ENCODE data around the gene MRPL43.
A peak's percentile ranks its signal among the peaks of the same experiment; 100 is the strongest.

The MRPL43 gene

GRCh38 chr10:101000915-101001658, 13.8 kb upstream of the MRPL43 start:
- no peak for DNase-seq

GRCh38 chr10:101000127-101000914, 13.0 kb upstream of the MRPL43 start:
- no peak for DNase-seq

DNA sequence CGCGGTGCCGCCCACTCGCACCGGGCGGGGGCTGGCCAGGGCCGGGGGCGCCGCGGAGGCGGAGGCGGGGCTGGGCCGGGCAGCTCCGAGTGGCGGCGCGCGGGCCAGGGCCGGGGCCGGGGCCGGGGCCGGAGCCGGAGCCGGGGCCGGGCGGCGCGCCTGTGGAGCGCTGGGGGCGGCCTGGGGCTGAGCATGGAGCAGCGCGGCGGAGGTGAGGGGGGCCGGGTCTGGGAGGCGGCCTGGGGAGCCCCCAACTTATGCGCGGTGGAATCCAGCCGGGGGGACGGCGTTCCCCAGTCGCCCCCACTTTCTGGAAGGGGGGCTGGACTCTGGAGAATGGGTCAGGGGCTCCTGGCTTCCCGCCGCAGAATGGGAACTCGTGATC, 12.4 kb upstream of the MRPL43 start, which contains the start of gene LZTS2:
LZTS2 (plus strand) TSS at position 67 of the 385 bp plus-strand sequence. CDS start 2,731 bp downstream, outside the sequence.
- no peak for DNase-seq

GRCh38 chr10:100998991-100999741, 11.9 kb upstream of the MRPL43 start:
- DNase-seq, result peak; percentile 75

- DNase-seq, result peak; percentile 59
Measured at GRCh38 chr10:100998183-100998990, 11.1 kb upstream of the MRPL43 start.

DNA sequence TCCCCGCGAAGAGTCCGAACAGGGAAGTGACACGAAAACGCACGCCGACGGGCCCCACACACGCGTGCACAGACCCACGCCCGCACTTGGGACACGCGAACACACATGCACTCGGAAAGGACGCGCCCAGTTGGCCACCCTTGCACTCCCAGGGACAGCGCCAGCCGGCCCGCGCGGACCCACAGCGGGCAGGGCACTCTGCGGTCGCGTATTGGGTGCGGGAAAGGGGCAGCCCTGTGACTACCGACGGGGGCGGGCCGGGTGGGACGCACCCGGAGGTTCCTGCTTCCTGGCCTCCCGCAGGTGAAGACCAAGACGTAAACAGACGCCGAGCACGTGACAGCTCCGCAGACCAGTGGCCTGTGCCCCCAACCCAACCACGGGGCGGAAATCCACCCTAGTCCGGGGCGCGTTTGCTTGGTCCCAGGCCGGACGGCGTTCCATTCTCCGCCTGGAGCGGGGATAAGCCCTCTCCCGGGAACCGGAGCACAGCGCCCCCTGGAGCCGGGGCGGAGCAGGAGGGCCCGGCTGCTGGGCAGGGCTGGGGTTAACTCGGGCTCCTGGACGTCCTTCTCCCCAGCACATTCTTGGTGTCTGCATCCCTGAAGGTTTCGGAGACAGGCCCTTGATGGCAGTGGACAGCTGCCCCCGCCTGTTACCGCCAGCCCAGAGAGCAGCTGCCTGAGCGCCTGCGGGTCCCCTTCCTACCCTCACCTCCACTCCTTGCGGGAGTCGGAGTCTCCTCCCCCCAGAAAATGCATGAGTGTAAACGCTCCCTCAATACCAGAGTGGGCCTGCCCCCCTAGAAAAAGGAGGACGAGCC, 10.3 kb upstream of the MRPL43 start:
- peak; percentile 65 for DNase-seq

- DNase-seq, result peak; percentile 25
Measured at GRCh38 chr10:100996678-100997359, 9.5 kb upstream of the MRPL43 start.

- no peak for DNase-seq
Measured at GRCh38 chr10:100995181-100995580, 7.9 kb upstream of the MRPL43 start.

- DNase-seq, result no peak
Measured at GRCh38 chr10:100993986-100994708, 6.8 kb upstream of the MRPL43 start.

DNA sequence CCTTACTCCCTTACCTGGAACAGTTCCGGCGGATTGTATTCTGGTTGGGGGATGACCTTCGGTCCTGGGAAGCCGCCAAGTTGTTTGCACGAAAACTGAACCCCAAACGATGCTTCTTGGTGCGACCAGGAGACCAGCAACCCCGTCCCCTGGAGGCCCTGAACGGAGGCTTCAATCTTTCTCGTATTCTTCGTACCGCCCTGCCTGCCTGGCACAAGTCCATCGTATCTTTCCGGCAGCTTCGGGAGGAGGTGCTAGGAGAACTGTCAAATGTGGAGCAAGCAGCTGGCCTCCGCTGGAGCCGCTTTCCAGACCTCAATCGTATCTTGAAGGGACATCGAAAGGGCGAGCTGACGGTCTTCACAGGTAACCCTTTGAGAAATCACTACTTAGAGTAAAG, 1.8 kb upstream of the MRPL43 start:
- no peak for DNase-seq

DNA sequence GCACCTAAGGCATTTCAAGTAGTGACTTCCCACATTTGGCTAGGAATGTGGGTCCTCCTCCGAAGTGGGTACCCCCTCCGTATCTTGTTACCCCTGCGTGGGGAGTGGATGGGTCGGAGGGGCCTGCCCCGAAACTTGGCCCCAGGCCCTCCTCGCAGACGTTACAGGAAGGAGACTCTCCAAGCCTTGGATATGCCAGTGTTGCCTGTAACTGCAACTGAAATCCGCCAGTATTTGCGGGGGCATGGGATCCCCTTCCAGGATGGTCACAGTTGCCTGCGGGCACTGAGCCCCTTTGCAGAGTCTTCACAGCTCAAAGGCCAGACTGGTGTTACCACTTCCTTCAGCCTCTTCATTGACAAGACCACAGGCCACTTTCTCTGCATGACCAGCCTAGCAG, 869 bp upstream of the MRPL43 start:
- DNase-seq, result no peak

DNA sequence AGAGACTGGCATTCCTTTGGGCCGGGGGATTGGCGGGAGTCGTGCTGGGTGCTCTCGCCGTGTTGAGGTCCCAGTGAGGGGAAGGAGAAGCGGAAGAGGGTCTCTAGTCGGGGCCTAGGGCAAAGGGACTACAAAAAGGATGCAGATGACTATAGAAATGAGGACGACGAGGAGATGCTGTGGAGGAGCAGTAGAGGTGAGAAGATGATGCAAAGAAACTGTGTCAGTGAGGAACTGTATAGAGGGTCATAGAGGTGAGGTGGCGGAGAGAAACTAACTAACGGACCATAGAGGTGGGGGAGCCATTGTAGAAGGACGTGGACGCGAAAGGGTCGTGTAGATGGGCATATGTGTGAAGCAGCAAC, 370 bp upstream of the MRPL43 start:
- no peak for DNase-seq

DNA sequence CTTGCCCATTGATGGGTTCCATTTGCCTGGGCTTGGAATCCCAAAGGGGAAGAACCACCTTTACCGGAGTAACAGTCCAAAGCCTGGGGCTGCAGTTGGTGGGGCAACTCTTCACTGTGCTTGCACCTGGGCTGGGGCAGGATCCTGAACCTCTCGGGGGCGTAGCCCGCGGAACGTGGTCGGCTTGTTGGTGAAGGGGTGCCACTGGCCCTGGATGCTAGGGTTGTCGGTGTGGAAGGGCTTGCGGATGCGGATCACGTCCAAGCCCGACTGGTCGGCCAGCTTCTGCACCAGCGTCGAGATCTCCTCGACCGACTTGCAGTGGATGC, 710 bp downstream of the MRPL43 start:
- DNase-seq, result no peak

GRCh38 chr10:100985336-100985735, 2.0 kb downstream of the MRPL43 start:
- no peak for DNase-seq

- no peak for DNase-seq
Measured at GRCh38 chr10:100984672-100985177, 2.6 kb downstream of the MRPL43 start.

DNA sequence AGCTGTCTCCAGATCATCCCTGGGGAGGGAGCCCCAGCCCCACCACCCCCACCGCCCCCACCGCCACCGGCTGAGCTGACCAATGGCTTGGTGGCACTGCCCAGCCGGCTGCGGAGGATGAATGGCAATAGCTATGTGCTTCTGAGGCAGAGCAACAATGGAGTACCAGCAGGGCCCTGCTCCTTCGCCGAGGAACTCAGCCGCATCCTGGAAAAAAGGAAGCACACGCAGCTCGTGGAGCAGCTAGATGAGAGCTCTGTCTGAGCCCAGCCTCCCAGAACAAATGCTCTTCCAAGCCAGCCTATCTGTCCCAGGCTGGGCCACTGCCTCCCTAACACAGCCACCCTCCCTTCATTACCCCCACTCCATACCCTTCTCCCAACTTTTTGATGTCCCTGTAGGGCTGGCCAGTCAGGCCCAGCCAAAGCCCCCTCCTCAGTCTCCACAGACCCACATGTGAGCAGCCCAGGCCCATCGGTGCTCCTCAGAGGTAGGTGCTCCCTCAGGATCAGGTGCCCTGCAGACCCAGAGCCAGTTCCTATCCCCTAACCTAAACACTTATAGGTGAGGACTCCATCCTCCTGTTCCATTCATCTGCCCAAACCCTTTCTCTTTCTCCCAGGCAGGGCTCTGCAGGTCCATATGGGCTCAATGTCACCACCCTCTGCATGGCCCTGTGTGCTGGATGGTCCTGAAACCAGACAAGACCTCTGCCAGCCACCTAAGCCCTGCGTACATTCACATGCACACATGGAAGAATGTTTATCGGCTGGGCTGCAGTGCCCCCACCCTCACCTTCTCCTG, 3.2 kb downstream of the MRPL43 start:
- DNase-seq, result no peak

- DNase-seq, result no peak
Measured at GRCh38 chr10:100982916-100983830, 4.1 kb downstream of the MRPL43 start.

- no peak for DNase-seq
Measured at GRCh38 chr10:100981178-100981772, 6.0 kb downstream of the MRPL43 start.
